Embryonic facial prominence (tissue), 1 donor: ENCODE measurements around the gene TMC3.

Experiments
- DNase-seq: peaks from one replicate; pipeline ENCODE4 v3.0.0-alpha.2; 2016; ENCODE audit errors: extremely low spot score

TMC3 gene

DNA sequence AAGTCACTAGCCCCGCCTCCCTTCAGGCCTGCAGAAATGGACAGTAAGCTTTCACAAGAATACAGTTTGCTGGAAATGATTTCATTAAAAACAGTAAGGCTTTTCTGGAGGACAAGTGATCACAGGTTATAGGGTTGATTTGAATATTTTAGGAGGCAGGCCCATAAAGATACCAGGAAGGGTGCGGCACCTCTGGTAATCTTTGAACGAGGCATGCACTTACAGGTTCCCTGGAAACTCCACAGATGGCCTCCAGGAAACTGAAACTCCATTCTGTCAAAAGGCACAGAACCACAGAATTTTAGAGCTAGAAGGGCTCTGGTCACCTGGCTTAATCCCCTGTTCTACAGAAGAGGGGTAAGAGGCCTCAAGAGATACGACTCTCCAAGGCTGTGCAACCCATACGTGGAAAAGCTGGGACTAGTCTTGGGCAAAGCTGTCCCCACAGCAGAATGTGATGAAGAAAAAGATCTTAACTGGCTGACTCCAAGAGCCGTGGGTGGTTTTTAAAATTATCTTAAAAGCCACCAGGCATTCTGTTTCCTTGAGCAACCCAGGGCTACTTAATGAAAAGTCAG lies 51.2 kb downstream of the TMC3 start:
- no peak for DNase-seq

DNA sequence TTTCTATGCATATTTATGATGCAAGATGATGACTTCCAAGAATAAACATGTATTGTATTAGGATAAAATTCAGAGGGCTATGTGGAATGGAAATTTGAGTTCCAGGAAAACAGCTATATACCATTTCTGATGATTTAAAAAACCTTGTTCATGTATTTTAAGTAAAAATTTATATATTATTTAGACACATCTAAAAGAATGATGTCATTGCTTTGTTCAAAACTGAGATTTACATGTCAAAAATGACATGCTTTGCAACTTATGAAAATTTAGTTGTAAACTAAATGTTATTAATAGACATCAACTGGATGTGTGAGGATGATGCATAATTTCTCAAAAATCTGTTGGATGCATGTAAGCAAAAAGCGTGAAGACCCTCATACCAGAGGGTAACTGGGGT lies 52.3 kb downstream of the TMC3 start:
- DNase-seq: no peak

DNA sequence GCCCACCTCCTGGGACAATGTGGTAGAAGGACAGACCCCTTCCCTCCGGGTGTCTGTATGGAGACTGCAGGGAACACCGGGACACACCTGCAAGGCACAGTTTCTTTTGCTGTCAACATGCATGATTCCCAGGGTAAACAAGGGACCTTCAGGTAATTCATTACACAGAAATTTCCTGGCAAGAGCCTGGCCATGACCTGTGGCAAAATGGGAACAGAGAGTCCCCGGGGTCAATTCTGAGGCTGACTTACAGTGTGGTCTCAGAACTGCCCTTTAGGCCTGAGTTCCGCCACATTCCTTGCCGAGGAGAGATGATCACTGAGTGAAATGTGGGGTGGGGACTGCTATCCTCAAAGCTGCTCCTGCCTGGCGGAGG lies 56.4 kb downstream of the TMC3 start:
- no peak for DNase-seq

DNA sequence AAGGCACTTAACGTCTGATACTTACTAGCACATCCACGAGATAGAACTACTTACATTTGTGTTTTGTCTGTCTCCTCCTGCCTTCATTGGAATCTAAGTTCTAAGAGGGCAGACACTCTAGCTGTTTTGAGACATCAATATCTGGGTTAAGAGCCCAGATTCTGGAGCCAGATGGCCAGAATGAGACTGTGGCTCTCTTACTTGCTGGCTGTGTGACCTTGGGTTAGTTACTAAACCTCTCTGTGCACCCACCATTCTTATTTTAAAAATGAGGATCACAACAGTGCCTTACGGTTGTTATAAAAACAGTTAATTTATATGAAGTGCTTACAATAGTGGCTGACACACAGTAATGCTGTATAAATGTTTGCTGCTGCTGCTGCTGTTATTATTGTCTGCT lies 57.7 kb downstream of the TMC3 start:
- no peak for DNase-seq

DNA sequence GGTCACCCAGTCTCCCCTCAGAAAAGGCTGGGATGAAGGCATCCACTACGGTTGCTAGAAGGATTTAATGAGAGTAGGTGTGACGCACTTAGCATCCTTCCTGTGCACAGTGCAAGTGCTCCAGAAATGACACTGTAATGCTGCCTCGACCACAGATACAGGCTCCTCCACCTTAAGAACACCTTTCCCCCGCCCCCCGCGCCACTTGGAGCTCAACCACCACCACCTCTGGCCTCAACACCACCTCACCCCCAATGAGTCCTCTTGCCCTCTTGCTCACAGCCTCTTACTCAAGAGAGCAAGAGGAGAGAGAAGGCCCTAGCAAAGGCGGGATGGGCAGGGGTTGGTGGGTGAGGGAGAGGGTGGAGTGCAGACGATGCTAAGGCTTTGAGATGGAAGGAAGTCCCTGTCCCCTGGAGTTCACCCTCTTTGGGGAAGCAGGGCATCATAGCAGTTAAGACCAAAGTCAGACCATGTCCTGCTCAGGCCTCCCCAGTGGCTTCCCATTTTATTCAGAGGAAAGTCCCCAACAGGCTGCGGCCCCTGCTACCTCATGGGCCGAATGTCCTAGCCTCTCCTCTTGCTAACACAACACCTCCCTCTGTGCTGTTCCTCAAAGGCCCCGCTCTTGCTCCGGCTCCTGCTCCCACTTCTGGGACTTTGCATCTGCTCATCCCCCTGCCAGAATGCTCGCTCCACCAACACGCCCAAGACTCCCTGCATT lies 58.4 kb downstream of the TMC3 start:
- no peak for DNase-seq

DNA sequence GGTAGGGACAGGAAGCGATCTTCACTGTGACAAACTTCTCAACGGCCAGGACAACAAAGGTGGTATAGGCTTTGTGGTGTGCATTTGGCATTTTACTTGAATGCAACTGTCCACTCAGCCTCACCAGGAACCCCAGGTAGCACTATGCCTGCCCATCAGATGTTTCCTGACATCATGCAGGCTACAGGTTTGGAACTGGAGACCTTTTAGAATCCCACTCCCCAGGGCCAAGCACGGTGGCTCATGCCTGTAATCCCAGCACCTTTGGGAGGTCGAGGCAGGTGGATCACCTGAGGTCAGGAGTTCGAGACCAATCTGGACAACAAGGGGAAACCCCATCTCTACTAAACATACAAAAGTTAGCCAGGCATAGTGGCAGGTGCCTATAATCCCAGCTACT lies 59.6 kb downstream of the TMC3 start:
- no peak for DNase-seq

DNA sequence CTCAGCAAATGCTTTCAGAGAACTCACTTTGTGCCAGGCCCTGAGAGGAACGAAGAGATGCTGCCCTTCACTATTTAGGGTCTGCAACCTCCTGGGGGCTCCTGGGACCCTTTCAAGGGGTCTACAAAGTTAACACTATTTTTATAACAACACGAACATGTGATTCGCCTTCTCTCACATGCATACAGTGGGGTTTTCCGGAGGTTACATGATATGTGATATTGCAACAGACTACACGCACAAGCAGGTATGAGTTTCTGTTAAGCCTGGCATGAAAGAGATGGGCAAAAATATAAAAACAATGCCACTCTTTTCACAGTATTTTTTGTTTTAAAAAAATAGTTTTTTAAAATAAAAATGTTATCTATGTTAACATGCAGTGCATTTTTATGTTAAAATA lies 60.3 kb downstream of the TMC3 start:
- DNase-seq: no peak

DNA sequence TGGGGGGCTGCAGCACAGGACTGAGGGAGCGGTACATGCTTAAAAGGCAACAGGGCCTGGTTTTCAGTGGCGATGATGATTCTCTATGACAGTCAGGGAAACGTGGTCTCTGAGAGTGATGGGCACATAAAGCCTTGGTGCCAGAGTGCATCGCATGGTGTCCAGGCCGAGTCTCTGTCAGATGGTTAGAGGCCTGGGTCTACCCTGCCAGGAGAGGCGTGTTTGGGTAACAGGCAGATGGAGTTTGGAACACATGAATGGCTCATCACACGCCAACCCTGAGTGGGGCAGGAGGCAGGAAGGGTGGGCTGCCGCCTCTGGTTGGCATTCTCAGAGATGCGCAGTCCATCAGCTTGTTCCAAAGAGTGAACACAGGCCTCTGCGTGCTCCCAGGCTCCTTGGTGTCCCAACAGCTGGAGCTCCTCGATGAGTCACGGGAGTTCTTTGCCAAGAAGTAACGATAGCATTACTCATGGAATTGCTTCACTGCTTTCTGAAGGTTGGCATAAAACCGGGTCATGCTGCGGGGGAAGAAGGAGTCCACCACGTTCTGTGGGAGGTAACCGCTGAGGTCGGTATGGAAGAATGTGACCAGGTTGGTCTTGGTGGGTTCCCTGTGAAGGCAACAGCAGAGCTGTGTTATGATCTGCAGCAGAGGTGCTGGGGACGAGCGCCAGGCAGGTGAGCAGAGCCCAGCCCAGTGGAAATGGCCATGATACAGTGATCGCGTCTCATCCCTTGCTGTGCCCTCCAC lies 61.0 kb downstream of the TMC3 start:
- no peak for DNase-seq

DNA sequence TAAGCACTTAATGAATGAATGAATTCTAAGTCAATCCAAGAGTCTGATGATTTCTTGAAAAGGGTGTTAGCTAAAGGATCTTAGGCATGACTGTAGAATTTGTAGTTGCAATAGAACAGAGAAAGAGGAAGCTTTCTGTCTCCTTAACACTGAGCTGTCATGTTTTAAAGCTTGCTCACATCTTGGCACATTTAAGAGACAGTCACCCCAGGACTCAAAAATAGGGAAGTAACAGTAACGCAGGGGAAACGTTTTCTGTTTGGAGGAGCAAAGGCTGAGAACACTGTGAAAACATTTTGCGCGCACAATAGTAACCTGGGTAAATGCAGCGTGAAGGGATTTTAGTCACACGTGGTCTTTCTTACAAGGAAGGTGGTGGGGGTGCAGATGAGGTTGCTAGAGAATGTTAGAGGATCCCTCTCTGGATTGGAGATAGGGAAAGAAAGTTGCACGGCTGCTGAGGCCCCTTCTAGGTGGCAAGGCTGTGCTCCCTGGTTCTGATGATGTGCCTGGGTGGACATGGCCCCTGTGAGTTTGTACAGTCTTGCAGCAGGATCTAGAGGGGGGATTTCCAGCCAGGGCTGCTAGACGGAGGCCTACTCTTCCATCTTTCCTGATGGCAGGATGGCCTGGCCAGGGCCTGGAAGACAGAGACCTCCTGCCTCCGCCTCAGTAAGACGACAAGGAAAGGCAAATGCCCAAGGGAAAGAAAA lies 62.1 kb downstream of the TMC3 start:
- DNase-seq: no peak

DNA sequence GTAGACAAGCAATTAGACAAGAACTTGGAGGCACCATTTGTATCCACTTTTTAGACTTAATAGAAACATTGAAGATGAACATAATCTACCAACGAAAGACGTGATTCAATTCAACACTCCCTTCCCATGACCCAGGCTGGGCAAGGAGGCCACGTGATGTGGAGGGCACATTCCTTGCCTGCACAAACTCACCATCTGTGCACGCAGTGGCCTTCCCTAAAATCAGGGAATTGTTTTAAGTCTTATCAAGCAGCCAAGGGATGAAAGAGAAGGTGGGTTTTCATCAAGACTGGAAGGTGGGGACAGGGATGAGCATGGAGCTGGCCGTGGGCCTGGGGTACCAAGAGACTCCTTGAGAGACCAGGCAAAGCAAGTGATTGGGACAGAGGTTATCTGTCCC lies 63.5 kb downstream of the TMC3 start:
- DNase-seq: no peak

DNA sequence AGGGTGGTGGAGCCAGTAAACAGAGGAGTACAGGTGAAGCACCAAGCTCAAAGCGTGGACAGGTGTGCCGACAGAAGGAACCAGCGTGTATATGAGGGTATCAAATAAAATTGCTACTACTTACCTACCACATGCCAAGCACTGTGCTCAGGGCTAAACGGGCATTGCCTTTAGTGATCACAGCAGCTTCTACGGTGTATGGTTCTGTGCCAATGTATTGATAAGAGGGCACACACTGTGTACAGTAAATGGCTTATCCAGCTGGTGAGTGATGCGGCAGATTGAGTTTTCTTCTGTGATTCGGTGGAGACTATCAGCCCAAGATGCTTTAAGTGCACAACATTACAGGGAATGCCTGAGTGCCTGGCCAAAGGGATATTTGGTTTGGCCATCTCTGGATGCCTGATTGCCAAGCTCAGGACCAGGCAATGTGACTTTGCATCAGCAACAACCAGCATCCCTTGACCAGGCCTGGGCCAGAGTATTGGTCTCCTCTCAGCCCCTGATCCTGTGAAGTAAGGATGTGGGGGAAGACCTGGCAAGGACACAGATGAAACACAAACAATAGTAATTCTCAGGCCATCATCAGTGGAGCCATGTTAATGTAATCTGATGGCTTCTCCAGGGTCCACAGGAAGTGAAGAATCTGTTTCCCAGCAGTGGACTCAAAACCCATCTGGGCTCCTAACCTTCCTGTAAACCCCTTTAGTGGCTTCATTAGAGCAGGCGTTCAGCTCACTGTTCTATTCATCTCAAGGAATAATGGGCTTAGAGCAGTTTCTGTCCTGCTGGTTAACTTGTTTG lies 64.2 kb downstream of the TMC3 start:
- DNase-seq: no peak

DNA sequence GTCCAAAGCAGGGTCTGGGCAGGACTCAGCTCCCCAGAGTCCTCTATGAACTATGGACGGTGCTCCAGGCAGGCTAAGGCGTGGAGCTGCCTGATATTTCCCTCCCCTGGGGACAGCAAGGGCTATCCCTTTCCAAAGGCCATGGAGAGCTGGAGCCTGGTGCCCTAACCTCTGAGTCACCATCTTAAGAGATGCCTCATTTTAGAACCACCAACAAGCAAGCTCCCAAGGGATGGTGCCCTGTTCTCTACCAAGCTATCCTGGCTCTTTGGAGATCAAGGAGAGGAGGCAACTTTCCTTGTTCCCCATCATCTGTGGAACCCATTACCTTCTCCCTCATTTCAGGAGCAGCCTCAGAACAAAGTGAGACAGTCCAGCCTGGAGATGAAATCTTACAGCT lies 65.8 kb downstream of the TMC3 start:
- DNase-seq: no peak

DNA sequence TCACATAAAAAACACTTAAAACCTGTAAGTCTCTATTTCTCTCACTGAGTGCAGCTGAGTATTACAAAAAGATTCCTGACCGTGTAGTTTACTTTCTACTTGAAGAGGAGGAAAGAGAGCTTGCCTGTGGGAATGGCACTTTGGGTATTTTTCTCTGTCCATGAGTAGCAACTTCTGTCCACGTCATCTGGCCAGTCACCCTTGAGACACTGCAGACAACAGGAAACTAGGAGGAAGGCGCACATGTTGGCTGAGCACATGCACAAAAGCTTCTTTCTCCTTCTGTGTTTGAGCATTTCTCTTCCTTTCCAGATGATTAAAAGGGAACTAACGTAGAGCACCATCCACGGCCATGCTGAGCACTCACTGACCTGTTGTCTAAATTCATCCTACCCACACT lies 69.8 kb downstream of the TMC3 start:
- DNase-seq: no peak

DNA sequence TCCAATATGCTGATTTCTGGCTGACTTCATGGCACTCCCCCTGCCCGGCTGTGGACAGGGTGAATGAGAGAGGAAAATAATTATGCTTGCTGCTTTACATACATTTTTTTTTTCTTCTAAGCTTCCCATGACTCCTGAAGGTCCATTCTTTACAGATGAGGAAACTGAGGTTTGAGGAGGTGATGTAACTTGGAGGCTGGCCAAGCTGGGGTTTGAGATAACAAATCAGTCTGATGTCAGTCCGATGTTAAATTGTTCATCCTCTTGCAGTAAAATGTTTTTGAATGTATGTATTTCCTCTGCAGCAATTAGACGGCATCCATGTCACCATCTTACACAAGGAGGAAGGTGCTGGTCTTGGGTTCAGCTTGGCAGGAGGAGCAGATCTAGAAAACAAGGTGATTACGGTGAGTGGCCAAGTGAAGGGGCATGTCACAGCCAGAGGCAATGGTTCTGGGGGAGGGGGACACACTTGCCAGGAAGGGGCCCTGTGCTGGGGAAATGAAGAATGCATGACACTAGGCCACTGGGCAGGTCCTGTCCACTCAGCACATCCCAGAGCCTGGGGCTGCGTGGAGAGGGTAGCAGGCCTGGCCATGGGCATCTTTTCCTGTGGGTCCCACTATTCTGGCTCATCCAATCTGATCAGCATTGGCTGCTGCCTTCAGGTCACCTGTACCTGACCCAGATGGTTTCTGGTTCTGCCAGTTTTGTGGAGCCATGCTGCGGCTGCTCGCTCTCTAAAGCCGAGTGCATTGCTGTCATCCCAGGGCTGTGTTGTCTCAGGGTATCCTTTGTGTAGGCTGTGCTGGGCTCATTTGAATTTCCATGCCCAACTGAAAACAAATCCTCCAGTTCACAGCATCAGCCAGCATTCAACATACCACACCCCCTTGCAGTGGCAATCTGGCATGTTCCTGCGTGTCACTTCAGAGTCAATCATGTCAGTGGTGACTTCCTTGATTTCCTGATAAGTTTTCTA lies 70.5 kb downstream of the TMC3 start:
- DNase-seq: no peak

DNA sequence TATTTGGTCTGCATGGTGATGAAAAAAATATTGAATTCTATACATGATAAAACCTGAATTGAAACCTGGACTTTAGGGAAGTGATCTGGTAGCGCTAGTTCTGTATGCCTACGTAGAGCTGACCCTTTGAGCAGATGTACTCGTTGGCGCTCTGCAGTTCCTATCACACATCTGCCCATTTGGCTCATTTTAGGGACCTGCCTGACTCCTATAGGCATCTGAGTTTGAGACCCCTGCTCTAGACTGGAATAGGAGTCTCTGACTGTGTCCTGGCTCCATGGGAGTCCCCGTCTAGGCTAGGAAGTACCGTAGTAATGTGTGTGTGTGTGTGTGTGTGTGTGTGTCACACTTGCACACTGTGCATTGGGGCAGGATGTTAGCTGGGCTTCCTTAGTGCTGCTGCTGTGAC lies 71.3 kb downstream of the TMC3 start:
- no peak for DNase-seq

DNA sequence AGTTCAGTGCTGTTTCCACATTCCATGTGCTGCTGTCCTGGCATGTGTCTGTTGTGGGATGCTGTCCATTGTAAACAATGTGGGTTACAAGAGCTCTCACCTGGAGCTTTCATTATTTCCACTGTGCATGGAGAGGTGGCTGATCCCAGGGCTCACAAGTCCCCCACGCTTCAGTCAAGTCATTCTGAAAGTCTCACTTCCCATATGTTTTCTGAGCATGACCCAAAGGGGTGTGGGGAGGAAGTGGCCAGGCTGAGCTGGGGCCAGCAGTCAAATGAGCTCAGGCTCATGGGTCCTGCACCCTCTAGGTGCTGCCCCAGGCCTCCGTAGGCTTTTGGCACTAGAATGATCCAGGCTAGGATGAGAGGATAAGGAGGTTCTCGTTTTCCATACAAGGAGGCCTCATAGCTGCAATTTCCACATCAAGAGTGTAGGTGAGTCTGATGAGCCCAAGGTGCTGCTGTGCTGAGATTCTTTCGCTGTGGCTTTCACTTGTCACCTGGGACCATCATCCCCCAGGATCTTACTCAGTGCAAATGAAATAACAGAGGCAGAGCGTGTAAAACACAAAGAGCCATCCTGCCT lies 72.1 kb downstream of the TMC3 start:
- no peak for DNase-seq

DNA sequence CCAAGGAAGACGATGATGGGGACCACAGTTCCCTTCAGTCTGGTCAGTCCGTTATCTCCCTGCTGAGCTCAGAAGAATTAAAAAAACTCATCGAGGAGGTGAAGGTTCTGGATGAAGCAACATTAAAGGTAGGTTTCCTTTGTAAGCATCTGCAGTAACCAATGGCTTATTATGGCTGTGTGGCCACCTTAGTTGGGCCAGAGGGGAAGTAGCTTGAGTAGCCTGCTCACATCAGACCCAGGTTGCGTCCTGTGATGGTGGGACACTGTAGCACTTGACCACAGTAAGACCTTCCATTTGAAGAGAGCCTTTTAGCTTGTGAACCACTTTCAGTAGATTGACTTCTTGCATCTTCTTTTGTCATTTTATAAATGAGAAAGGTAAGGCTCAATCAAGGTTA lies 72.6 kb downstream of the TMC3 start:
- no peak for DNase-seq

DNA sequence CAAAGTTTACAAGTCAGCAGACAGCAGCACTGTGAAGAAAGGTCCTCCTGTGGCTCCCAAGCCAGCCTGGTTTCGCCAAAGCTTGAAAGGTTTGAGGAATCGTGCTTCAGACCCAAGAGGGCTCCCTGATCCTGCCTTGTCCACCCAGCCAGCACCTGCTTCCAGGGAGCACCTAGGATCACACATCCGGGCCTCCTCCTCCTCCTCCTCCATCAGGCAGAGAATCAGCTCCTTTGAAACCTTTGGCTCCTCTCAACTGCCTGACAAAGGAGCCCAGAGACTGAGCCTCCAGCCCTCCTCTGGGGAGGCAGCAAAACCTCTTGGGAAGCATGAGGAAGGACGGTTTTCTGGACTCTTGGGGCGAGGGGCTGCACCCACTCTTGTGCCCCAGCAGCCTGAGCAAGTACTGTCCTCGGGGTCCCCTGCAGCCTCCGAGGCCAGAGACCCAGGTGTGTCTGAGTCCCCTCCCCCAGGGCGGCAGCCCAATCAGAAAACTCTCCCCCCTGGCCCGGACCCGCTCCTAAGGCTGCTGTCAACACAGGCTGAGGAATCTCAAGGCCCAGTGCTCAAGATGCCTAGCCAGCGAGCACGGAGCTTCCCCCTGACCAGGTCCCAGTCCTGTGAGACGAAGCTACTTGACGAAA lies 74.3 kb downstream of the TMC3 start:
- no peak for DNase-seq

DNA sequence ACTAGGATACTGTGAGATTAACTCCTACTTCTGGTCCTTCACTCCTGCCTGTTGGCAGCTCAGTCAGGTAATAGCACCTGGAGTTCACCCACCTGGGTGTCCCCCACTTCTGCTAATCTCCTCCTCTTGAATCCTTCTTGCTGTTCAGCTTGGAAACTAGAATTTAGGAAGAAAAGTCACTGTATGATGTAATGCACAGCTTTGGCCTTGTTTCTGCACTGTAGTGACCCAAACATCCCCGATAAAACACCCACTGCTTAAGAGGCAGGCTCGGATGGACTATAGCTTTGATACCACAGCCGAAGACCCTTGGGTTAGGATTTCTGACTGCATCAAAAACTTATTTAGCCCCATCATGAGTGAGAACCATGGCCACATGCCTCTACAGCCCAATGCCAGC lies 74.9 kb downstream of the TMC3 start:
- DNase-seq: no peak

DNA sequence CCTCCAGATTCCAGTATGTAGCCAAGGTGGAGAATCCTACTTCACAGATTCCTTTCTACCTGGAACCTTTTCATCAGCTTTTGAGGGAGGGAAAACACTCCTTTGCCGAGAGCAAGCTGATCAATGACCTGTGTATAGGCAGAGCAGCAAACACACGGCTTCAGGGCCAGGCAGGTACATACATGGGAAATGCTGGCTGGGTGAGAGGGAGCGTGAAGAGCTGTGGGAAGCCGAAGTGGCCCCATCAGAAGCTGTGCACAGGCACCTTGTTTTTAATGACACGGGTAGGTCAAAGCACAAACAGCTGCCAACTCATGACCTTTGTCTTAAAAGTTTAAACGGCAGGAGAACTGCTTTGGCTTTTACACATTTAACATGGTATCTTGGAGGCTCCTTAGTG lies 75.4 kb downstream of the TMC3 start:
- no peak for DNase-seq
